ENCODE results near the gene STAP1.

Gene STAP1

DNA sequence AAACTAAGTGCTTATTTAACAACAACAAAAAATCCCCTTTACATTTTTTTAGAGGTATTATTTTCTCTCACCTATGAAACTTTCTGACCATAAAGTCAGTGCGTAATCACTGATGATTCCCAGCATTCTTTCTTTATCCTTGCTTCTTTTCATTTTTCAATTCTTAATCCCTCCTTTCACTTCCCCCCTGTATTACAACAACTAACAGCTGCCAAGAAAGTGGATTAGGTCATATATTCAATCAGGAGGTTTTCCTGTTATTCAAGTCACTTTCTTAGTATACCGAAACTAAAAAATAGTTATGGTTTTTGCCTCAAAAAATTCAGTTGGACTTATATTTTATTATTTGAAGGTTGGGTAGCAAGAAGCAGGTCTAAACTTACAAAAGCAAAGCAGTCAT is 2.1 kb upstream of the STAP1 start:
- DNase-seq, result no peak

GRCh38 chr4:67565284-67565683 is 6.8 kb downstream of the STAP1 start:
- DNase-seq, result no peak

DNA sequence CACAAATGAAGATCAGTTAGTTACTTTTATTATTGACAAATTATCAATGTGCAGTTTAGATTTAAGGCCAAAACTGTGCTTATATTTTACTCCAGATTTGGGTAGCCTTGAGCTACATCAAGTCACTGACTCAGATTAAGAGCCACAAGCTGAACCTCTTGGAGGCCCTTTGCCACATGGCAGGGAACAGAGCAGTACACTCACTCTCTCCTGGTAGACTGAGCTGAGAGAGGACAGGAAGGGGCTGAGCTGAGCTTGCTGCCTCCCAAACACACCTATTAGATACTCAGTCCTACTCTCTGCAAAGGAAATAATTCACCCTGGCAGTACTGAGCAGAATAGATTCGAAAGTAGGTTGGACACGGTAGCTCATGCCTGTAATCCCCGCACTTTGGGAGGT is 7.8 kb downstream of the STAP1 start:
- DNase-seq, result no peak

DNA sequence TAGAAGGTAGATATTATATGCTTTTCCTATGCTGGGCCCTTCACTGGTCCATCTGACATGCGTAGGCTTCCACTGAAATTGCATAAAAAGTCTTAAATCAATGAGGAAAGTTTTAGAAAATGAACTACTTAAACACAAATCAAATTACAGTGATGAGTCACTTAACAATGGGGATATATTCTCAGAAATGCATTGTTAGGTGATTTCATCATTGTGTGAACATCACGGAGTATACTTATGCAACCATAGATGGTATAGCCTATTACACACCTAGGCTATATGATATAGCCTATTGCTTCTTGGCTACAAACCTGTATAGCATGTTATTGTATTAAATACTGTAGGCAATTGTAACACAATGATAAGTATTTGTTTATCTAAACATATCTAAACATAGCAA is 10.3 kb downstream of the STAP1 start:
- DNase-seq, result no peak

DNA sequence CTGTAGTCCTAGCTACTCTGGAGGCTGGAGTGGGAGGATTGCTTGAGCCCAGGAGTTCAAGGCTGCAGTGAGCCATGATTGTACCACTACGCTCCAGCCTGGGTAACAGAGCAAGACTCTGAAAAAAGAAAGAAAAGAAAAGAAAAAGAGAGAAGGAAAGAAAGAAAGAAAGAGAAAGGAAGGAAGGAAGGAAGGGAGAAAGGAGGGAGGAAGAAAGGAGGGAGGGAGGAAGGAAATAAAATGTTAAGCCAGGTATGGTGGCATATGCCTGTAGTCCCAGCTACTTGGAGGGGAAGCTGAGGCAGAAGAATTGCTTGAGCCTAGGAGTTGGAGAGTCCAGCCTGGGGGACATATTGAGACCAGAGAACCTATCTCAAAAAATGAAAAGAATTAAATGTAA is 12.0 kb downstream of the STAP1 start:
- DNase-seq, result no peak

DNA sequence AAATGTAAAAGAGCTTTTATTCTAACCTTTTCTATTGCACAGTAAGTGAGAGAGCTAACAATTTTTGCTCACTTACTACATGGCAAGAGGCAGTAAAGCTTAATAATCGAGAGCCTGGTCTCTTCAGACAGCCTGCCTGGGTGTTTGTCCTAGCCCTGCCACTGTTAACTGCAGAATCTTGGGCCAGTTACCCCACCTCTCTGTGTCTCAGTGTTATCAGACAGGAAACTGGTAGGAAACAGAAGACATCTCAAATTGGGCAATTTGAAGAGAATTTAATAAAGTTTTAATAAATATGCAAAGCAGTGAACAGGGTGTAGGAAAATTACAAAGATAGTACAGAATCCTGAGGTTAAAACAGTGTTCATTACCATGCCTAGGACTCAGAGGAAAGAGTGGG is 13.4 kb downstream of the STAP1 start:
- DNase-seq, result no peak

GRCh38 chr4:67573193-67573592 is 14.7 kb downstream of the STAP1 start:
- DNase-seq, result no peak

- DNase-seq, result no peak
Observed at GRCh38 chr4:67575232-67576058, 16.9 kb downstream of the STAP1 start.

DNA sequence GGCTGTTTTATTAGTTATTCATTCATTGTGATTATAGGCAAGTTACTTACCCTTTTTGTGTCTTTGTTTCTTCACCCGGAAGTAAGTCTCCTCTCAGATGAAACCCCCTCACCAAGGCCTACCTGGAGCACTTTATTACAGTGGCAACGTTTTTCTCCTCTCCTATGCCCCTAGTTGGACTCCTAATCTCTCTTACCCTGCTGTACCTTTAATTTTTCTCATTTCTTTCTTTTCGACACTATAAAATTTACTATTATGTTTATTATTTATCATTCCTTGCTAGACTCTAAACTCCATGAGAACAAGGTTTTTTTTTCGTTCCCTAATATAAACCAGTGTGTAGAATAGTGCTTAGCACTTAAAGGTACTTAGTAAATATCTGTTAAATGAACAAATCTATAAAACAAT is 17.5 kb downstream of the STAP1 start:
- no peak for DNase-seq

- DNase-seq, result no peak
Observed at GRCh38 chr4:67576538-67576937, 18.0 kb downstream of the STAP1 start.

DNA sequence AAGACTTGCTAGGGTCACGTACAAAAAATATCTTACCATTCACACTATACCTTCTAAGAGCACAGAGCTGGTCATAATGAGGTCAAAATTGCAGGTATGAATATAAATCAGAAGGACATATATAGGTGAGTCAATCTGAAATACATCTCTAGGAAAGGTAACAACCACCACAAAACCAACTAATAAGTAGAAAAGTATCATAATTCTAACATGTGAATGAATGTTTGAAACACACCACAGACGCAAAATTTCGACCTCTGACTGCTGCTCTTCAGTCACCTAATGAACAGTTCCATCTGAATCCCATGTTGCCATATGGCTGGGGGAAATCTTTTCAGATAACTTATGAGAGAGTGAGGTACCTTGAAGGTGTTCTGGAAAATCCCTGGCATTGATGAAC is 22.1 kb downstream of the STAP1 start:
- no peak for DNase-seq

DNA sequence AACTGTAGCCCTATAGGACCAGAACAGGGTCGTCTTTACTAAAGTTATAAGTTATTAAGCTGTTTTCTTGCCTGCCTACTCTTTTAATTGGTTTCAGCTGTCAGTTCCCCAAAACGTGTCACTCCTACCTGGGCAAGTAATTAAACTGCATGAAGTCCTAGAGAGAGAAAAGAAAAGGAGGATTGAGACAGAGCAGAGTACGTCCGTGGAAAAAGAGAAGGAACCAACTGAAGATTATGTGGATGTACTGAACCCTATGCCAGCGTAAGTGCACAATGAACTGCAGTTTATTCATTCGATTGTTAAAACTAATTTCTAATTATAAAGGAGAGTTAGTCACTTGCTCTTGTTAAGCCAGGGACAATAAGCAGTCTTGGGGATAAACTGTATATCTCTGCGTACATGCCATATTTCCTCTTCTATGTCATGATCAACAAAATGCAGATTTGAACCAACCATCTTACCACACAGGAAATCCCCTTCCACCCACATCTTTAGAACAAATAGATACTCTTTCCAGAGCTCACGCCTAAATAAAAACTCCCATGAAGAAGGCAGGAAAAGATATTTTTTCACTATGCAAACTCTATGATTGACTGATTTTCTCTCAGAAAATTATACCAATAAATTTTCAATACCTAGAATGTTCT is 22.8 kb downstream of the STAP1 start:
- no peak for DNase-seq

DNA sequence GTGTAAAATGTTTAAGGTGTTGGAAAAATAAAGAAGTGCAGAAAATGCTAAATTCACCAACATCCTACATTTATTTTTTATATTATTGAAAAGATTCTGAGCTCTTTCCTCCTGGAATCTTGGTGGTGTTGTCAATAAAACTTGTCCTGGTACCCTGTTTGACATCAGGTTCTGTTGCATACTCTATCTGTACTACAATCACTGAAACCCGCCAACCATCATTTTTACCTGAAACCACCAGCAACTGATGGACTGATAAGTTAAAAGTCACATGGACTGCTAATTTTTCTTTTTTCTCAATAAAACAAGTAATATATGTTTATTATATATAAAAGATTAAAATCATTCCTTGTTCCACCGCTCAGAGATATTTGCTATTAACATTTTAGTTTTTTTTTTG is 23.4 kb downstream of the STAP1 start:
- no peak for DNase-seq

DNA sequence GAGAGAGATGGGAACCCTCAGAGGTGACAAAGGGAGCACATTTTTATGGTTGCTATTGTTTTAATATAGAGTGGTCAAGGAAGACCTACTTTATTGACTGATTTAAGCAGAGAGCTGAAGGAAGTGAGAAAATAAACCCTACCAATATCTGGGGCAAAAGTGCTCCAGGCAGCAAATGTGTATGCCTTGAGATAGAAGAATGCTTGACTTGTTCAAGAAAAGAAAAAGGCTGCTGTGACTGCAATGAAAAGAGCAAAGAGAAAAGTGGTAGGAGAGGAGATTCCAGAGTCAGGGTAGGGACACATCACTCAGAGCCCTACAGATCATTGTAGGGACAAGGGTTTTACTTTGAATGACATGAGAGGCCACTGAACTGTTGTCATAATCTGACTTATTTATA is 26.0 kb downstream of the STAP1 start:
- no peak for DNase-seq

- DNase-seq, result no peak
Observed at GRCh38 chr4:67587156-67587555, 28.6 kb downstream of the STAP1 start.

DNA sequence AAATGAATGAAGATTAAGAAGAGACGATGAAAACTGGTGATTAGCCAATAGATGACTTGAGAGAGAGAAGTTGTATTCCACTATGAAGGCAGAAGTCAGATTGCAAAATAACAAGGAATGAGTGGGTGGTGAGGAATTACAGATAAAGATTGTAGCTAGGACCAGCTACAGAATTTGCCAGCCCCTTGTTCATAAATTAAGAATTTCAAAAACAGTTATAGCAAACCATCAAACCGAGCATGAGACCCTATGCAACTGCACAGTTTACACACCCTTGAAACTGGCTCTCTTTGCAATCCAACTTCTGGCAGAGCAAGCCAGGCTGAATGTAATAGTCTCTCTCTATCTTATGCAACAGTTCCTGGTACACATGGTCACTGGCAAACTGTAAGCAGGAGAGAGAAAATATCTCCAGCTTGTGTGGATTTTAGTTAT is 35.2 kb downstream of the STAP1 start:
- no peak for DNase-seq

DNA sequence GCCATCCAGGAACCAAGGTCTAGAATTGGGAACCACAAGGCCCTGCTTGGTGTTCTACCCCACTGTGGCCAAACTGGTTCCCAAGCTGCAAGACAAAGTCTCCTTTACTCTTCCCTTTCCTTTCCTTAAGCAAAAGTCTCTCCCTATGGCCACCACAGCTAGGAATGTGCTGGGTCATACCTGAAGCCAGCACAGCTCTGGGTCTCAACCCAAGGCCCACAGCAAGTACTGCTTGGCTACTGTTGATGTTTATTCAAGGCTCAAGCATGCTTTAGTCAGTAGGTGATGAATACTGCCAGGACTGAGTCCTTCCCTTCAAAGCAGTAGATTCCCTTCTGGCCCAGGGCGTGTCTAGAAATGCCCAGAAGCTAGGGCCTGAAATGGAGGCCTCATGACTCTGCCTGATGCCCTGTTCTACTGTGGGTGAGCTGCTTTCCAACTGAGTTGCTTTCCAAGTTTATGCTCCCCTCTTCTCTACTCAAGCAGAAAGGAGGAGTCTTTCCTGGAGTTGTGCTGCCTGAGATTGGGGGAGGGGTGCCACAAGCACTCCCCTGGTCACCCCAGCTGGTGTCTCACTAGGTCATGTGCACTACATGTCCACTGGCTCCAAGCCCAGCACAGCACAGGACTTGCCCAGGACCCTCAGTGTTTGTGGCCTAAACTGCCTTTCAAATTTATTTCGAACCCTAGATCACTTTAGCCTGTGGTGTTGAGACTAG is 44.9 kb downstream of the STAP1 start:
- no peak for DNase-seq

- no peak for DNase-seq
Observed at GRCh38 chr4:67604029-67604381, 45.5 kb downstream of the STAP1 start.

DNA sequence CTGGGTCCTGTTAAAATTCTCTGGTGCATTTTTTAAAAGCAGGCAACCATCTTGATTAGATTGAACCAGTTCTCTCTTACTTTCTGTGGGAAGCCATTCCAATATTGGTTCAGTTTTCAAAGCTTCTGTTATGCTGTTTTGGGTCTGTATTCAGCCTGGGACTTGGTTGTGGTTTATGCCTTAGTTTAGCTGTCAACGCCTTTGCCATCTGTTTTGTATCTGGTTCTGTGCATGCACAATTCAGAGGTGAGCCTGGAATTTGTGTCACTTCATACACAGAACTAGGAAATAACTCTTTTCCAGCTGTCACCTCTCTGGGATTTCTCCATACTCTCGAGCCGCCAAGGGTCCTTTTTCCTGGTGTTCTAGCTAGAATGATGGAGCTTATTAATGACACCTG is 46.2 kb downstream of the STAP1 start:
- DNase-seq, result no peak

DNA sequence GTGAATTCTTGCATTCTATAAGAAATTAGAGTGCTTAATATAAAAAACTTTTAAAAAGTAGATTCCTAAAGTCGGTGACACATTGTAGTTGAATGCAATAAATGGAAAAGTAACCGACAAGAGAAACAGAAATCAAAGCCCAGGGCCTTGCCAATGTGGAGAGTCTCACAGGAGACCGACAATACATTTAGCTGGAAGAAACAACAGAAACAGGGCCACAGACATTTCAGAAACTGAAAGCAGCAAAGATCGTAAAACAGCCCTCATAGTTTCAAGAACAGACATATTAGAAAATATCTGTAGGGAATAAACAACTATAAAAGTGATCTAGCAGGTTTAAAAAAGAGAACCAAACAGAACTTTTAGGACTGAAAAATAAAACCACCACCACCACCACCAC is 49.5 kb downstream of the STAP1 start:
- no peak for DNase-seq

DNA sequence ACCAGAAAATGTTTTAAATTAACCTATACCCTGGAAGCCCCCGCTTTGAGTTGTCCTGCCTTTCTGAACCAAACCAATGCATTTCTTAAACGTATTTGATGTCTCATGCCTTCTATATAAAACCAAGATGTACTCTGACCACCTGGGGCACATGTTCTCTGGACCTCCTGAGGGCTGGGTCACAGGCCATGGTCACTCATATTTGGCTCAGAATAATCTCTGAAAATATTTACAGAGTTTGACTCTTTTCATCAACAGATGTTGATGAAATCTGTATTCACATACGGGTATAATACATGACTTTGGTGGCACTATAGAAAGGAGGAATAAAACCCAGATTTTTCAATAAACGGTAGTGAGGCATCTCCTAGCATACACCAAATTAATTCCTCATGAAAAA is 55.7 kb downstream of the STAP1 start:
- DNase-seq, result no peak

DNA sequence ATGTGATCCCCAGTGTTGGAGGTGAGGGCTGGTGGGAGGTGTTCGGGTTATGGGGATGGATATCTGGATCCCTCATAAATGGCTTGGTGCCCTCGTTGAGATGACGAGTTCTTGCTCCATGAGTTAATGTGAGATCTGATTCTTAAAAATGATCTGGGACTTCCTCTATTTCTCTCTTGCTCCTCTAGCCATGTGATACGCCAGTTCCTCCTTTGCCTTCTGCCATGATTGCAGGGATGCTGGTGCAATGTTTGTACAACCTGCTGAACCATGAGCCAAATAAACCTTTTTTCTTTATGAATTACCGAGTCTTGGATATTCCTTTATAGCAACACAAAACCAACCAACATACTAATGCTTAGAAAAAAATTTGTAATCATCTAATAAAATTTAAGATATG is 56.6 kb downstream of the STAP1 start:
- DNase-seq, result no peak

- no peak for DNase-seq
Observed at GRCh38 chr4:67616478-67616877, 58.0 kb downstream of the STAP1 start.

DNA sequence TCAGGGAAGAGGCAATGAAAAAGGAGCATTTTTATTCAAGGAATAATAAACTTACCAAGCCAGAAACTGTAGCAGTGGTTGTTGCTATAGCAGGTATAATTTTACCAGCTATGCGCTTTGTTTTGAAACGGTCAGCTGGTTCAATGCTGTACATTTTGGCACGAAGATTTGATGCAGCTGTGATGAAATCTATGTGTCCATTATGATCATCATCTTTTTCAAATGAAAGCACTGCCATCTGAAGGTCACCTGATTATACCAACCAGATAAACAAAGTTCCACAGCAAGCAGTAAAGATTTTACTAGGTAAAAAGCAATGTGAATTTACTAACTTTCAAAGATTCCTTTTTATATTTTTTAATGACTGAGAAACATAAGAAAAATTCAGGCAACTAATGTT is 66.4 kb downstream of the STAP1 start:
- DNase-seq, result no peak

Measured in activated CD8-positive, alpha-beta memory T cell treated with anti-CD3 and anti-CD28 coated beads for 24 hours (primary cell).